DMS153 (cell line): ENCODE measurements around the gene PLXDC2.
"Not testable (repeated sequence)": the region's sequence is repeated elsewhere in the genome, so short reads cannot be mapped to it uniquely, and the experiment has no call there.

Experiments
- DNase-seq: peaks from one replicate; lab custom pipeline; 2025; lab: John Stamatoyannopoulos, UW

PLXDC2 gene

GRCh38 chr10:20207653-20208052, 391.4 kb downstream of the PLXDC2 start:
- DNase-seq = no peak

DNA sequence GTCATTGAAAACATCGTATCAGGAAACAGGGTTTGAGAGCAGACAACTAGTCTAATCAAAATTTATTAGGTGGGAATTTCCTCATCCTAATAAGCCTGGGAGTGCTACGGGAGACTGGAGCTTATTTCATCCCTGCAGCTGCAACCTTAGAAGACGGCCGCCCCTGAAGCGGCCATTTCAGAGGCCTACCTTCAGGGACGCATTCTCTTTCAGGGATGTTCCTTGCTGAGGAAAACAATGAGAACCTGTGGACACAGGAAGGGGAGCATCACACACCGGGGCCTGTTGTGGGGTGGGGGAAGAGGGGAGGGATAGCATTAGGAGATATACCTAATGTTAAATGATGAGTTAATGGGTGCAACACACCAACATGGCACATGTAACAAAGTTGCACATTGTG, 392.9 kb downstream of the PLXDC2 start:
- DNase-seq = not testable (repeated sequence)

DNA sequence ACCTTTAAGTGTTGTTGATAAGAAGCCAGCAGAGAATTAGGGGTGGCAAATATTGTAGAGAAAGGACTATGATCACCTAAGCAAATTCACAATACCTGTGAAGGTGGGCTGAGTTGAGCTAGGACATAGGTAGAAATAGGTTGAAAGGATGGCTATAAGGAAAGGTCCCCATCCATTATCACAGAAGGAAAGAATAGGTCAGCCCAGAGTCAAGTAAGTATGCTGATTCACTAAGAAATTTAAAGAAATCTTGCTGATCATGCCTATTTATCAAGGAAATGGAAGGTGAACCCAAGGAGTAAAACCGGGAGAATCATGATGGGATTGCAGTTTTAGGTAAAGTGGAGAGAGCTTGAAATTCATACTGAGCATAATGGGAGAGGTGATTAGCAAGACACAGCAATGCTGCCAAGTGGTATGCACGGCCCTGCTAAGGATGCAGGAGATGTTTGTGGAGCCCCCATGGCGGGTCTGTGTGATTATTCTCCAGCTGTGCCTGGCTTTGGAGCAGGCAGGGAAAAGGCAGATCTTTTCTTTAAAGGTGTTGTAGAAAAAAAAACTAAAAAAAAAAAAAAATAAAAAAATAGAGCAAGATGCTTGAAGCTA, 399.4 kb downstream of the PLXDC2 start:
- DNase-seq = no peak

GRCh38 chr10:20221356-20221755, 405.1 kb downstream of the PLXDC2 start:
- no peak for DNase-seq

GRCh38 chr10:20228729-20229128, 412.5 kb downstream of the PLXDC2 start:
- no peak for DNase-seq

DNA sequence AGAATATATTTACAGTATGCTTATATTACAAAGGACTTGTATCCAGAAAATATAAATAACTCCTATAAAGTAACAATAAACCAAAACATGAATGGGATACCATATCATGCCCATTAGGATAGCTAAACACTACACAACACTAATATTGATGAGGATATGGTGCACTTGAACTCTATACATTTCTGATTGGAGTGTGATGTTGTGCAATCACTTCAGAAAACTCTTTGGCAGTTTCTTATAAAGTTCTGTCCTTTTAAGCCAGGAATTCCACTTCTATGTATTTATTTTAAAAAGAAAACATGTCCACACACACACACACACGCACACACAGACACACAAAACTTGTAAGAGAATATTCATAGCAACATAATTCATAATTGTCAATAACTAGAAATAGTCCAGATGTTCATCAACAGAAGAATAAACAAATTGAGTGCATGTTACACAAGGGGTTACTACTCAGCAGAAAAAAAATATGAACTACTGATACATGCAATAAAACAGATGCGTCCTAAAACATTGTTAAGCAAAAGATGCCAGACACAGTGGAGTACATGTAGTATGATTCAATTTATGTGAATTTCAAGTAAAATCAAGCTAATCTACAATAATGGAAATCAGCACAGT, 416.0 kb downstream of the PLXDC2 start:
- DNase-seq = no peak

DNA sequence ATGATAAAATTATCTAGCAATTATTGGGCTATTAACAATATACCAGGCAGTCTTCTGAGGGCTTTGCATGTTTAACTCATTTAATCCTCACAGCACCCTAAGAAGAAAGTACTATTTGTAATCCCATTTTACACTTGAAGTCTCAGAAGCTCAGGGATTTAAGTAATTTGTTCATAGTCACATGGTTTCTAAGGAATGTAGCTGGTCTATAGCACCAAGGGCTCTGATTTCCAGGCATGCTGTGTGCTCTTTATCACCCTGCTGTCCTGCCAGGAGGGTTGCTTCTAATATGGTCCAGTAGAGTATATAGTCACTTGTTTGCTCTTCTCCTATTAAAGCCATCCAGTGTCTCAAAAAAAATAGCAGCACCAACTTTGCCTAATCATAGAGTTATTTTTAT, 417.2 kb downstream of the PLXDC2 start:
- no peak for DNase-seq

DNA sequence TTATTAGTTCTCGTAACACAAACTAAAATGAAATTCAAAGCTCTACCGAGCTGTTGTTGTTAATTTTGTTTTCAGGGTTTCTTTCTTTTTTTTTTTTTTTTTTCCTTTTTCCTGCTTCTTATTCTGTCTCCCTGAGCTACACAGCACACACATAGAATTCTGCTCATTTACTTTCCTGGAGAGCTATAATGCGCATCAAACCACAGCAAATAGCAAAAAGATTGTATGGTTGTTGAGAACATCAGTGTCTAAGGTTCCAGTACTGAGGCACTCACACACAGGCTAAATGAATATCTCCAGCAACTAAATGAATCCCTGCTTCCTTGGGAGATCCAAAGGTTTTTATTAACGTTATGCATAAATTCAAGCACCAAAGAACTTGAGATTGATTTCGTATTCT, 418.3 kb downstream of the PLXDC2 start:
- DNase-seq = no peak

GRCh38 chr10:20237091-20237570, 420.9 kb downstream of the PLXDC2 start:
- no peak for DNase-seq

- DNase-seq = no peak
Observed at GRCh38 chr10:20237586-20237985, 421.4 kb downstream of the PLXDC2 start.

DNA sequence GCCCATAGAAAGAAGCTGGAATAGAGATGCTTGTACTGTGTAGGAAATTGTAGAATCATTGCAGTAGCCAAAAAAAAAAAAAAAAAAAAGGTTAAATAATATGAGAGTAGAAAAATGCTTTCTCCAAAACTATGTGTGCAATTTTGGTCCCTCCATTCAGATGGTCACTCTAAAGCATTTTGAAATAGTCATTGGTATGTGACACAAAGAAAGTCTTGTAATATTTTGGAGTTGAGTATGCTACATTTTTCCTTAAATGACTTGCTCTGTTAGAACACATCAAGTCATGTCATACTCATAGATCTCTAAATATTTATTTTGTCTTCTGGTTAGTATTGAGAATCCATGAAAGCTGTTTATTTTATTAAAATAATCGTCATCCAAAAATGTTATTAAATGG, 424.4 kb downstream of the PLXDC2 start:
- DNase-seq = no peak

GRCh38 chr10:20247454-20247853, 431.2 kb downstream of the PLXDC2 start:
- DNase-seq = no peak

DNA sequence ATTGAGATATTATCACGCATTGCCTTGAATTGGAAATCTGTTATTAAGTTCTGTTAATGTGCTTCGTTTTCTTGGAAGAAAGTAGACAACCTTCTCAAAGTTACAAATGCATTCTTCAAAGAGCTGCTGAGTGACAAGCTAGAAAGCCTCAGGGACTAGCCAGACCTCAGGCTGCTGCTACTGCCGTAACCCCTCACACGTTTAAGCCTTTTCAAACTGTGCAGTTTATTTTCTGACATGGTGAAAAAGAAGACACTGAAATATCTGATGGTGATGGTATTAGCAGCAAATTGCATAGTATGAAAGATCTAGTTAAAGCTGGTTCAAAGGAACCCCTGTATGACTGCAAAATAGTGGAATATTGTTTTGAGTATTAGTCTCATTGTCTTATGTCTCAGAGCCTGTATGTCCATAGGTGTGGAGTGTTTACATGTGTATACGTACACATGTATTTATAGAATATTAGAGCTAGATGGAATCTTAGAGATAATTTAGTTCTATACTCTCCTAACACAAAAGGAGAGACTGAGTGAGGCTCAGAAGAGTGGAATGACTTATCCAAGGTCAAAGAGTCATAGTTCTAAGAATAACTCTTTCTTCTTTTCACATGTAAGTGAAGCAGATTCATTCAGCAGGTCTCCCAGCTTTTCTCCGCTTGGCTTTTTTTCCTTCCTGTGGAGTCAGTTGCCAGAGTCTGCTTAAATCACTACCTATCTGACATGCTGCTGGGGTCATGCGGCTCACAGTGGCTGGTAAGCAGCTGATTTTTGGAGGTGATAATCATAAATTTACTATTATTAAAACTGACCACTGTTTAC, 431.9 kb downstream of the PLXDC2 start:
- DNase-seq = no peak

GRCh38 chr10:20254078-20254477, 437.8 kb downstream of the PLXDC2 start:
- DNase-seq = no peak

GRCh38 chr10:20254497-20254896, 438.3 kb downstream of the PLXDC2 start:
- no peak for DNase-seq

DNA sequence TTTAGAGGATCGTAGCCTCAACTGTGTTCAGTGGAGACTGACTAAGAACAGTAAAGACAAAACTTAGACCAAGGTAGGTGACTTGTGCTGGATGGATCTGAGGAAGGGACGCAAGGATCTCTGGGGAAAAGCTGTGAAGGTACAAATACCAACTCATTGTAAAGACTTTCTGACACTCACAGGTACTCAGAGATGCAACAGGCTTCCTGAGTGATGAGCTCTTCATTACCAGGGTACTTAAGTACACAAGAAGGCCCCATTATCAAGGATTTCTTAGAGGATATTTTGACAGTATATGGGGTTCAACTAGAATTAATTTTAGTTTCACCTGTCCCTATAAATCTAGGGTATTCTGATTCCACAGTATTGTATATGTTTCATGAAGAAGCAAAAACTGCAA, 440.7 kb downstream of the PLXDC2 start:
- DNase-seq = no peak

DNA sequence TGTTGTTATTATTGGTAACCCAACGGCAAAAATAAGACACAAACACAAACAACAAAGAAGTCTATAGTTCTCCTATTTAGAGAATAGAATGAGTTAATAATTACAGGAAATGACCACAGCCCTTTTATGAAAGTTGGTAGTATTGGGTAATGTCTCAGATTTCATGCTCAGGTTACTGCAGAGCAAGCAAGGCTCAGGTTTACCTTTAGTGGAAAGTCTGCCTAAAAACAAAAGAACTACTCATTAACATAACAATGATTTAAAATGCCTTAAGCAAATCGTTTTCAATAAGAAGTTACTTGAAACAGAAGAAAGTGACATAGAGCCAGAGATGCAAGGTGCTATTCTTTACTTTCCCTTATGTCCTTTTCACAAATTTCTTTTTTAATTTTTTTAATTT, 441.2 kb downstream of the PLXDC2 start:
- DNase-seq = no peak

GRCh38 chr10:20265146-20265545, 448.9 kb downstream of the PLXDC2 start:
- DNase-seq = no peak

GRCh38 chr10:20267734-20268133, 451.5 kb downstream of the PLXDC2 start:
- no peak for DNase-seq

DNA sequence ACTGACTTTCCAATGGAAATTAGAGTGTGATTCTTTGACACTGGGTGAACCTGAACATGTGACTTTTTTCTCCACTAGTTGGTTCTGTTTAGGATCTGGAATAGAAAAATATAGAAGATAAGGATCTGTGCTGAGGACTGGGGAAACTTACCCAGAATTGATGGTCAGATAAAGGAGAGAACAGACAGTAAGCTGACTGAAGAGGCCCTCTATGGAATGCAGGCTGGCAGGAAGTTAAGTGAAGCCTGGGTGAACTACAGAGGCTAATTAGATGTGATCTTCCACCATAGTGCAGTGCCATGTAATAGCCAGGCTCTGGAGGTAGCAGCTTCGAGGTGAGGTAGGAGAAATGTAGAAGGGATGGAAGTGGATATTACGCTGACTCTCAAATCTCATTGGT, 455.3 kb downstream of the PLXDC2 start:
- no peak for DNase-seq

- DNase-seq = no peak
Observed at GRCh38 chr10:20272608-20273007, 456.4 kb downstream of the PLXDC2 start.

GRCh38 chr10:20274571-20274970, 458.3 kb downstream of the PLXDC2 start:
- DNase-seq = no peak
